IMR-90 (cell line): ENCODE measurements around the gene SH3BP4.

Source experiments
- BHLHE40 ChIP-seq: fragments of 150-350 bp; IDR thresholded peaks from 2 replicates; pipeline ENCODE4 v1.6.1; 2016; ENCODE audit warnings: mild to moderate bottlenecking, low read depth, low read length
- CEBPB ChIP-seq: IDR thresholded peaks from 2 replicates; pipeline ENCODE4 v1.6.1; 2012; ENCODE audit warnings: low read depth, low read length, improper control_type of control experiment
- MAFK ChIP-seq: IDR thresholded peaks from 2 replicates; pipeline ENCODE4 v1.6.1; 2012; ENCODE audit warnings: low read depth, low read length, improper control_type of control experiment
- MAZ ChIP-seq: IDR thresholded peaks from 2 replicates; pipeline ENCODE4 v1.6.1; 2012; ENCODE audit warnings: low read depth, mild to moderate bottlenecking, low read length, improper control_type of control experiment, moderate library complexity, borderline replicate concordance
- MXI1 ChIP-seq: IDR thresholded peaks from 2 replicates; pipeline ENCODE4 v1.6.1; 2012; ENCODE audit warnings: low read depth, mild to moderate bottlenecking, low read length, moderate library complexity, borderline replicate concordance
- NFE2L2 ChIP-seq: fragments of 150-350 bp; IDR thresholded peaks from 2 replicates; pipeline ENCODE4 v1.6.1; 2016; ENCODE audit warnings: low read depth, mild to moderate bottlenecking, low read length
- POLR2A ChIP-seq: IDR thresholded peaks from 2 replicates; pipeline ENCODE4 v1.6.1; 2012; ENCODE audit warnings: mild to moderate bottlenecking, low read depth, low read length
- RAD21 ChIP-seq: IDR thresholded peaks from 2 replicates; pipeline ENCODE4 v1.6.1; 2012; ENCODE audit warnings: low read length, improper control_type of control experiment
- RFX5 ChIP-seq: IDR thresholded peaks from 2 replicates; pipeline ENCODE4 v1.8.0; 2012; ENCODE audit warnings: low read depth, mild to moderate bottlenecking, low read length, moderate library complexity
- SMC3 ChIP-seq: fragments of 150-350 bp; IDR thresholded peaks from 2 replicates; pipeline ENCODE4 v1.6.1; 2016; ENCODE audit warnings: low read depth, mild to moderate bottlenecking, antibody characterized with exemption, low read length, moderate library complexity
- TF ChIP-seq, protein P1 (sequence below): conservative IDR thresholded peaks from 2 replicates; pipeline ENCODE4 v1.5.1; 2012; ENCODE audit warnings: mild to moderate bottlenecking, low read depth, low read length, improper control_type of control experiment
- TF ChIP-seq, protein P2 (sequence below): fragments of 150-350 bp; IDR thresholded peaks from 2 replicates; pipeline ENCODE4 v1.6.1; 2017; ENCODE audit warnings: mild to moderate bottlenecking, antibody characterized with exemption, low read length, low read depth

DNA sequence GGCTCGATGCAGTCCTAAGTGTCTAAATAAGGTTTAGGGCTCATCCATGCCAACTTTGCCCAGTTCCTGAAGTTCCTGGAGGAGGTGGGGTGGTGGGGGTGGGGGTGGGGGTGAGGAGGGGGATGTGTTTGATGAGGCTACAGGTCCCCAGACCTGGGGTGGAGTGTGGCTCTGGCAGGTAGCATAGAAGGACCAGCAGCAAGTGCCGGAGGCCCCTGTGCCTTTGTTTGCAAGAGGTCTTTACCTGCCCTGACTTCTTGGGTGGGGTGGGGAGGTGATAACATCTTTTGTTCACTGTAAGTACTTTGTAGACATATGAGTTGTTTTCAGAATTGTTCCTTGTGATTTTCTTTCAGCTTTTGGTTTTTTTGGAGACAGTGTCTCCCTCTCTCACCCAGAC lies 10.0 kb downstream of the SH3BP4 start:
- TF ChIP-seq POLR2A (no peak), MAZ (no peak), RAD21 (no peak), RFX5 (no peak), MXI1 (no peak), SMC3 (no peak), CEBPB (no peak), MAFK (no peak), BHLHE40 (no peak), NFE2L2 (no peak)
- TF ChIP-seq, protein P1, sequence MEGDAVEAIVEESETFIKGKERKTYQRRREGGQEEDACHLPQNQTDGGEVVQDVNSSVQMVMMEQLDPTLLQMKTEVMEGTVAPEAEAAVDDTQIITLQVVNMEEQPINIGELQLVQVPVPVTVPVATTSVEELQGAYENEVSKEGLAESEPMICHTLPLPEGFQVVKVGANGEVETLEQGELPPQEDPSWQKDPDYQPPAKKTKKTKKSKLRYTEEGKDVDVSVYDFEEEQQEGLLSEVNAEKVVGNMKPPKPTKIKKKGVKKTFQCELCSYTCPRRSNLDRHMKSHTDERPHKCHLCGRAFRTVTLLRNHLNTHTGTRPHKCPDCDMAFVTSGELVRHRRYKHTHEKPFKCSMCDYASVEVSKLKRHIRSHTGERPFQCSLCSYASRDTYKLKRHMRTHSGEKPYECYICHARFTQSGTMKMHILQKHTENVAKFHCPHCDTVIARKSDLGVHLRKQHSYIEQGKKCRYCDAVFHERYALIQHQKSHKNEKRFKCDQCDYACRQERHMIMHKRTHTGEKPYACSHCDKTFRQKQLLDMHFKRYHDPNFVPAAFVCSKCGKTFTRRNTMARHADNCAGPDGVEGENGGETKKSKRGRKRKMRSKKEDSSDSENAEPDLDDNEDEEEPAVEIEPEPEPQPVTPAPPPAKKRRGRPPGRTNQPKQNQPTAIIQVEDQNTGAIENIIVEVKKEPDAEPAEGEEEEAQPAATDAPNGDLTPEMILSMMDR = no peak
- TF ChIP-seq, protein P2, sequence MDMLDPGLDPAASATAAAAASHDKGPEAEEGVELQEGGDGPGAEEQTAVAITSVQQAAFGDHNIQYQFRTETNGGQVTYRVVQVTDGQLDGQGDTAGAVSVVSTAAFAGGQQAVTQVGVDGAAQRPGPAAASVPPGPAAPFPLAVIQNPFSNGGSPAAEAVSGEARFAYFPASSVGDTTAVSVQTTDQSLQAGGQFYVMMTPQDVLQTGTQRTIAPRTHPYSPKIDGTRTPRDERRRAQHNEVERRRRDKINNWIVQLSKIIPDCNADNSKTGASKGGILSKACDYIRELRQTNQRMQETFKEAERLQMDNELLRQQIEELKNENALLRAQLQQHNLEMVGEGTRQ = no peak
